NCI-H1048 (cell line): ENCODE data around the gene FKBP5.
"Not testable (repeated sequence)": the region's sequence is repeated elsewhere in the genome, so short reads cannot be mapped to it uniquely, and the experiment has no call there.

Experiments used
- DNase-seq: peaks from one replicate; lab custom pipeline; 2025; lab: John Stamatoyannopoulos, UW

FKBP5 gene

GRCh38 chr6:35690006-35690405, 1.3 kb upstream of the FKBP5 start:
- DNase-seq = not testable (repeated sequence)

DNA sequence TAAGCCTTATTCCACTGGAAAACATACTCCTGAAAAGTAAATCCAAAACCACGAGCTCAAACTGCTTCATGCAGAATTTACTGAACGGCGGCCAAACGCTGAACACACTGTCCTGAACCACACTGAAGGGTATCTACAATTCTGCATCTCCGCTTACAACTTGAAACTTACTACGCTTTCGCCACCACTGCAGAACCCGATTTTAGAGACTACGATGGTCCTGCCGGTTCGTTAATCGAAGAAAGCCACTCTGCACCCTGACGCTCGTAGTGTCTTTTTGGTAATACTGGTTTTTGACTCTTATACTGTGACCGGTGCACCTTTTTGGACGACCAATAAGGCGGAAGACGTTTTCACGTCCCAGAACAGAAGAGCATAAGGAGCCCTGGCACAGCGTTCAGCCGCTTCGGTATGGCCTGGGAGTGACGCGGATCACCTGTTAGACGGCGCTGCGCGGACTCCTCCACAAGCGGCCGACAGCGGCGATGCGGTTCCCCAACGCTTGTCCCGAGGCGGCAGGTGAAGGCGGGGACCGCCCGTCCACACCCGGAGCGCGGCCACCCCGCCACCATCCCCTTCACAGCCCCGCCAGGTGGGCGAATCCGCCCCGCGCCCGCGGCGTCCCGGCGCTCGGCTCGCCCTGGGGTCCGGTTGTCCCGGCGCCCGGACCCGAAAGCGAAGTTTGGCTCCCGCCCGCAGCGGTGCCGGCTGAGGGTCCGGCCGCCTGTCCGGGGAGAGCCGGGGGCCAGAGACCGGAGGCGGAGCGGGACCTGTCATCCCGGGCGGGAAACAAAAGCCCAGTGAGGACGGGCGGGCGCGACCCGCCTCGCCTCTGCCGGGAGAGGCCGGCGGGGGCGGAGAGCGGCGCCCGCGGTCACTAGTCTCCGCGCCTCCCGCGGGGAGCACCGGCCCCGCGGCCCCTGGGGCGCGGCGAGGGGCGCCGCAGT, 784 bp downstream of the FKBP5 start:
- DNase-seq = no peak

- DNase-seq = no peak
These were observed 1.7 kb downstream of the FKBP5 start for GRCh38 chr6:35686873-35687555.

DNA sequence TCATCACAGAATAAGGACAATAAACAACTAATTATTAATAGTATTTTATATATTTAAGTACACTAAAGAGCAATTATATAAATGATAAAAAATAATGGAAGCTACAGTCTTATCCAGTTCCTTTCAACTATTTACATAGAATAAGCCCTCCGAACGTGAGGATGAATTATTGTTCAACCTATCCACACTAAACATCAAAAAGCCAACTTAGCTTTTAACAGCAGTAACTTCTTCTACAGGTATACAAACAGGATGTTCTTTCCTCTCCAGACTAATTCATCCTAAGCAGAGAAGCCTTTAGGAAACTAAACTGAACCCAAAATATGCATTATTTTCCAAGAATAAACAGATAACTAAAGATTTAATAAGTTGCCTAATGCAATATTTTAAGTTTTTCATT, 2.3 kb downstream of the FKBP5 start:
- no peak for DNase-seq

DNA sequence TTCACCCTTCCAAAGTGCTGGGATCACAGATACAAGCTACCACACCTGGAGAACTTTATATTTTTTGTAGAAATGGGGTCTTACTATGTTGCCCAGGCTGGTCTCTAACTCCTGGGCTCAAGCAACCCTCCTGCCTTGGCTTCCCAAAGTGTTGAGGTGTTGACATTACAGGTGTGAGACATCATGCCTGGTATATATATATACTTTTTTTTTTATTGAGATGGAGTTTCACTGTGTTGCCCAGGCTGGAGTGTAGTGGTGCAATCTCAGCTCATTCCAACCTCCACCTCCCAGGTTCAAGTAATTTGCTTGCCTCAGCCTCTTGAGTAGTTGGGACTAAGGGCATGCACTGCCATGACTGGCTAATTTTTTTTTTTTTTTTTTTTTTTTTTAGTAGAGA, 5.4 kb downstream of the FKBP5 start:
- no peak for DNase-seq

DNA sequence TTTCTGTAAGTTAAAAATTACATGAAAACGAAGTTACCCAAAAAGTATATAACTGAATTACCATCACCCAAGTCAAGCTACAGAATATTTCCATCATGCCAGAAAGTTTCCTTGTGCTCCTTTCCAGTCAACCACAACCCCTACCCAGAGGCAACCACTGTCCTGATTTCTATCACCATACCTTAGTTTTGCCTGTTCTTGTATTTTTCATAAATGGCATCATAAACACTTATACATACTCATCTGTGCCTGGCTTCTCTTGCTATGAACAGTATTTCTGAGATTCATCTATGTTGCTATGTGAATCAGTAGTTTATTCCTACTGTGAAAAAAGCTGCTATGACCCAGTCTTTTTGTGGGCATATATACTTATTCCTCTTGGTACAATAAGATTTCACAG, 7.4 kb downstream of the FKBP5 start:
- no peak for DNase-seq

GRCh38 chr6:35679399-35679798, 9.3 kb downstream of the FKBP5 start:
- no peak for DNase-seq

GRCh38 chr6:35678814-35679213, 9.9 kb downstream of the FKBP5 start:
- DNase-seq = no peak

GRCh38 chr6:35678021-35678654, 10.6 kb downstream of the FKBP5 start:
- no peak for DNase-seq

DNA sequence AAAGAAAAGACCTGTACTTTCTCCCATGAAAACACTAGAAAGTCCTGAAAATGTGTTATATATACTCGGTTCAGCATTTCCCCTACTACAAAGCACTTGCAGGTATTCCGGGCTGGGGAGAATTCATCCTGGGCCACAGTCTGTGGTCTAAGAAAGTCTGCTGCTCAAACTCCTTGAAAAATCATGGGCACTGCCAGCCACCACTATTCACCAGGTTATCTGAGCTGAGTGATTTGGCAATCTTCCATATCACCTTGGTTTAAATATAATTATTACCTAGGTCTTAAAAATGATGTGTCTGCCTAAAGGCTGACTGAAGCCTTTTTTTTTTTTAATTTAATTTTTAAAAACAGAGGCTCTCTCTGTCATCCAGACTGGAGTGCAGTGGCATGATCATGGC, 11.3 kb downstream of the FKBP5 start:
- DNase-seq = no peak

- no peak for DNase-seq
These were observed 12.8 kb downstream of the FKBP5 start for GRCh38 chr6:35675871-35676459.

DNA sequence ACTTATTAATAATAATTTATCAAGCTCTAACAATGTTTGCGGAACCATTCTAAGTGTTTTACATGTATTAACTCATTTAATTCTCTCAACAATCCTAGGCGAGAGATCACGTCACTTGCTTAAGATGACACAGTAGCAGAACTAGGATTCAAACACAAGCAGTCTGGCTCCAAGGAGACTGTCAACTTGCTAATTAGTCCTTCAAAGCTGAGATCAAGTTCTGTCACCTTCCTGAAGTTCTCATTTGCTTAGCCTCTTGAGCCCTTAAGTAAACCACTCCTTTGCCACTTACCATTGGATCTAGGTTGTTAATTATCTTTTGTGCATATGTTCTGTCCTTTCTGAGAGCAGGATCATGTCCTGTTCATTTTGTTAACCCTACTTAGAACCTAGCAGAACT, 14.1 kb downstream of the FKBP5 start:
- DNase-seq = no peak

DNA sequence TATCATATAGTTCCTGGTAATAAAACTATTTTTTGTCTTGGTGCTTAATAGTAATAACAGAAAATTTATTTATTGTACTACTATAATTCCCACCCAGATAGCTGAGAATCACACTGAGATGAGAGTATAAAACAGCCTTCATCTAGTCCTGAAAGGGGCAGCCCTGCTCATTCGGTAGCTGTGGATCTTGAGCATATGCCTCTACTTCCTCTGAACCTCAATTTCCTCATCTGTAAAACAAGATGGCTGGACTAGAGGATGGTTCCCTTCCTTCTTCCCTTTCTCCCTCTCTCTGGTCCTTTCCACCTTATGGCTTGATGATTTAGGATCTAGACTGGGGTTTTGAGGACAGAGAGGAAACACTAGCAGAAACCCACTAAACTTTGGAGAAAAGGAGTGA, 15.0 kb downstream of the FKBP5 start:
- no peak for DNase-seq

- not testable (repeated sequence) for DNase-seq
These were observed 15.4 kb downstream of the FKBP5 start for GRCh38 chr6:35673284-35673666.

GRCh38 chr6:35670453-35670852, 18.3 kb downstream of the FKBP5 start:
- DNase-seq = not testable (repeated sequence)

DNA sequence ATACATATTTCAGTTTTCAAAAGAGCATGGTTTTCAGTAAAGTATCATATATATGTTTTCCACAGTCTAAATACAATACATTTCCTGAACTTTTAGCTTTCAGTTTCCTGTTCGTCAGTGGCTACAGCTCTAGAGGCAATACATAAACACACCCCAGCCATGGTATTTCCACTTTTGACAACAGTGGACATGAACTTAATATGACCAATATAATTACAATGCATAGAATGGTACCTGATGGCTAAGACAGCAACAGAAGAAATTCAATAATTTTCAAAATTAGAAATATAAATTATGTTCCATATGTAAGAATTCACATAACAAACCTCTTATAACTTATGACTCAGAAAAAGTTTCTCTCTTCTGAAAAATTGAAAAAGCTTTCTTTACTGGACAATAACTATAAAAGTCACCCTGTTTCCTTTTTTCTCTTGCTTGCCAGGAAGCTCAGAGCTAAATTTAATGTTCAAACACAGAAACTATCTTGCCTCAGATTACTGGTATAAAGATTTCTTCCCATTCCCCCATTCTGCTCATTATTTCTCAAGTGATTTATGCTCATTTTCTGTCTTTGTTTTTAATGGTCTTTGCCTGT, 19.2 kb downstream of the FKBP5 start:
- DNase-seq = no peak

GRCh38 chr6:35668744-35669450, 19.8 kb downstream of the FKBP5 start:
- no peak for DNase-seq

- DNase-seq = no peak
These were observed 20.6 kb downstream of the FKBP5 start for GRCh38 chr6:35668096-35668495.

- no peak for DNase-seq
These were observed 23.1 kb downstream of the FKBP5 start for GRCh38 chr6:35665573-35665972.

GRCh38 chr6:35664945-35665344, 23.8 kb downstream of the FKBP5 start:
- no peak for DNase-seq

DNA sequence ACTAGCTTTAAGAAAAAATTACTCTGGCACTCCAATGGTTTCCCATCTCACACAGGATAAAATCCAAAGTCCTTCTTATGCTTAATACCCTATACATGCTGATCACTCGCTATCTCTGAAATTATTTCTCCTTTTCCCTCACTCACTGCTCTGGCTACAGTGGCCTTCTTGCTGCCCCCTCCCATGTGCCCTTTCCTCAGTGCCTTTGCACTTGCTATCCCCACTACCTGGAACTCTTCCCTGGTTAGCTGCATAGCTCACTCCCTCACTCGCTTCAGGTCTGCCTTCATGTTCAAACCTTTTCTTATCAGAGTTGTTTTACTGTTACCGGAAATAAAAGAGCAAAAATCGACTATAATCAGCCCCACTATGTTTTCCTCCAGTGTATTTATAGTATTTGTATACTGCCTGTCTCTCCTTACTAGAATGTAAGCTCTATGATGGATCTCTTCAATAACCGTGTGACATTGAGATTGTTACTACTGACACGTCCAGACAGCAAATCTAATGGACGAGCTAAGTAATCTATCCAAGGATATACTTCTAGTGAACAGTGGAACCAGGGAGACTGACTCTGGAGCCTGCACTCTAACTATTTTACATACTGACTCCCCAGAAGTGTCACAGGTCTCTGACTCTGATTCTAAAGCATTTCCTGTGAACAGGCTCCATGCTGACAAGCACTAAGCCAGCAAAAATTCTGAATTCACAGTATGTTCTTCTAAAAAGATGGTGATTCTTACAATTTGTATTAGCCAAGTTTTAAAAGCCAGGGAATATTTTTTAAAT, 25.1 kb downstream of the FKBP5 start:
- DNase-seq = no peak
